Endothelial cell of umbilical vein (primary cell): ENCODE results near the gene PRKAG2. TPM values are rescaled to one million over a fixed set of nuclear protein-coding genes. Genes with fewer than 3 reads are reported as not detected.

Source experiments
- BruUV-seq: library from RNA; stranded (reverse); fragments of 400-500 nt; replicated peaks from 2 replicates; lab custom pipeline; 2021; lab: Mats Ljungman, UMichigan
- CTCF ChIA-PET: fragments of 300-600, 350-600 bp; sonication (Branson Sonifier 250); formaldehyde crosslinking; loops from one replicate; lab custom pipeline; 2021; ENCODE audit warnings: antibody characterized with exemption, inconsistent platforms; lab: Charles Lee
- POLR2A ChIA-PET: fragments of 300-600, 350-600 bp; sonication (Branson Sonifier 250); formaldehyde crosslinking; loops from one replicate; lab custom pipeline; 2021; ENCODE audit warnings: antibody characterized with exemption, inconsistent platforms; lab: Charles Lee
- DNase-seq: peaks from one replicate; pipeline ENCODE4 v3.0.0-alpha.2; 2011; ENCODE audit warnings: low read depth, low spot score
- FAIRE-seq: peaks from 2 replicates; lab custom pipeline; 2011; peaks lifted over from hg19 to GRCh38; lab: Jason Lieb, UNC
- H2AFZ ChIP-seq: 2 replicates; pipeline ENCODE4 v1.6.0; 2012; ENCODE audit warnings: low read depth, low read length, control low read depth, inconsistent platforms
- H3K27ac ChIP-seq: 2 replicates; pipeline ENCODE4 v1.5.1; 2011; ENCODE audit warnings: low read depth, mild to moderate bottlenecking, control low read depth, low read length, moderate library complexity; ENCODE audit not compliant: insufficient read depth
- H3K27me3 ChIP-seq, 2 experiments: 2 replicates each; pipeline versions ENCODE4 v1.6.0 to v1.6.1; 2011; ENCODE audit warnings: low read length in 2 of 2, mixed read lengths in 1 of 2; ENCODE audit not compliant: control insufficient read depth in 2 of 2, insufficient read depth in 2 of 2
- H3K36me3 ChIP-seq, 2 experiments: 2 replicates in 1 of 2; 3 replicates in 1 of 2; pipeline ENCODE4 v1.5.1; 2011; ENCODE audit warnings: low read length in 2 of 2, mild to moderate bottlenecking in 1 of 2, moderate library complexity in 1 of 2; ENCODE audit not compliant: control insufficient read depth in 2 of 2, insufficient read depth in 2 of 2; ENCODE audit errors: extremely low read depth in 1 of 2
- H3K4me1 ChIP-seq: 3 replicates; pipeline ENCODE4 v1.5.1; 2011; ENCODE audit warnings: mild to moderate bottlenecking, low read length; ENCODE audit not compliant: control insufficient read depth, insufficient read depth; ENCODE audit errors: extremely low read depth
- H3K4me2 ChIP-seq: 2 replicates; pipeline ENCODE4 v1.6.1; 2011; ENCODE audit warnings: low read length, control low read depth, mixed read lengths; ENCODE audit not compliant: insufficient read depth
- H3K4me3 ChIP-seq, 3 experiments: fragments of 200-600 bp in 1 of 3; sonication (generic), shearing (Covaris generic) in 1 of 3; replicated peaks in 1 of 3; 2 replicates each; pipeline ENCODE4 v1.5.1; 2011 to 2016; ENCODE audit warnings: control low read depth in 3 of 3, low read length in 3 of 3, mild to moderate bottlenecking in 2 of 3, inconsistent platforms in 1 of 3, low read depth in 1 of 3, moderate library complexity in 1 of 3; ENCODE audit not compliant: insufficient read depth in 1 of 3
- H3K79me2 ChIP-seq: 2 replicates; pipeline ENCODE4 v1.6.0; 2012; ENCODE audit warnings: low read length, inconsistent platforms; ENCODE audit not compliant: control insufficient read depth, insufficient read depth
- H3K9ac ChIP-seq: replicated peaks from 2 replicates; pipeline ENCODE3; 2011; ENCODE audit warnings: low read length, control low read depth; ENCODE audit not compliant: insufficient read depth; ENCODE audit errors: extremely low read depth
- H3K9me1 ChIP-seq: replicated peaks from 3 replicates; pipeline ENCODE4 v1.6.0; 2011; ENCODE audit warnings: mild to moderate bottlenecking, low read length; ENCODE audit not compliant: control insufficient read depth, insufficient read depth; ENCODE audit errors: extremely low read depth
- H3K9me3 ChIP-seq: replicated peaks from 2 replicates; pipeline ENCODE4 v1.5.1; 2012; ENCODE audit warnings: low read length, inconsistent platforms; ENCODE audit not compliant: control insufficient read depth, insufficient read depth
- H4K20me1 ChIP-seq: replicated peaks from 2 replicates; pipeline ENCODE3; 2011; ENCODE audit warnings: mild to moderate bottlenecking, low read length; ENCODE audit not compliant: control insufficient read depth, insufficient read depth; ENCODE audit errors: extremely low read depth
- CTCF ChIP-seq, 2 donors: IDR thresholded peaks; 1 replicate in 1 of 2; 2 replicates in 1 of 2; pipeline ENCODE4 v1.5.1; 2011; ENCODE audit warnings: low read length in 2 of 2, mild to moderate bottlenecking in 2 of 2, moderate library complexity in 2 of 2, control low read depth in 1 of 2, inconsistent platforms in 1 of 2, low read depth in 1 of 2; ENCODE audit not compliant: insufficient read depth in 1 of 2; ENCODE audit errors: extremely low read depth in 1 of 2
- EZH2 ChIP-seq: IDR thresholded peaks from 2 replicates; pipeline ENCODE4 v1.6.1; 2012; ENCODE audit warnings: borderline replicate concordance, low read depth, mild to moderate bottlenecking, moderate library complexity, low read length, inconsistent platforms; ENCODE audit not compliant: severe bottlenecking
- FOS ChIP-seq: IDR thresholded peaks from 2 replicates; pipeline ENCODE4 v1.6.1; 2011; ENCODE audit warnings: mild to moderate bottlenecking, low read length, moderate library complexity, borderline replicate concordance; ENCODE audit not compliant: insufficient read depth
- GATA2 ChIP-seq: IDR thresholded peaks from 2 replicates; pipeline ENCODE4 v1.7.0; 2011; ENCODE audit warnings: low read depth, mild to moderate bottlenecking, moderate library complexity, mixed read lengths, low read length; ENCODE audit not compliant: insufficient read length, insufficient read depth
- JUN ChIP-seq: IDR thresholded peaks from 2 replicates; pipeline ENCODE4 v1.6.1; 2011; ENCODE audit warnings: borderline replicate concordance, low read depth; ENCODE audit not compliant: insufficient read length, insufficient read depth
- MAX ChIP-seq: IDR thresholded peaks from 2 replicates; pipeline ENCODE4 v1.6.1; 2011; ENCODE audit not compliant: insufficient read depth, insufficient read length
- MYC ChIP-seq: IDR thresholded peaks from one replicate; pipeline ENCODE4 v1.6.1; 2011; ENCODE audit warnings: mild to moderate bottlenecking, low read depth, low read length
- POLR2A ChIP-seq: IDR thresholded peaks from 2 replicates; pipeline ENCODE4 v1.6.1; 2012; ENCODE audit warnings: low read depth, mild to moderate bottlenecking, control low read depth, low read length
- POLR2AphosphoS5 ChIP-seq: IDR thresholded peaks from 2 replicates; pipeline ENCODE4 v1.6.1; 2012; ENCODE audit warnings: low read depth, mild to moderate bottlenecking, control low read depth, low read length, moderate library complexity; ENCODE audit not compliant: insufficient read depth
- dilution Hi-C: fragments of 300-500 bp; cut with MboI; formaldehyde crosslinking; loops from one replicate; pipeline ENCODE4 v1.15.0; 2019; ENCODE audit warnings: low sequenced_read_pairs; ENCODE audit not compliant: extremely low pct_ligation_motif_present
- intact Hi-C: fragments of 100-400 bp; cut with micrococcal nuclease; formaldehyde crosslinking; loops from one replicate; pipeline ENCODE4 v1.10.0; 2022
- polyA plus RNA-seq, 4 experiments: library from polyadenylated mRNA; depleted of rRNA in 3 of 4; stranded (reverse) in 3 of 4; unstranded in 1 of 4; fragments of >200 nt; gene quantifications; 2 replicates each; pipeline versions ENCODE4 v1.2.1 to v1.2.3, GENCODE V29; 2011 to 2012; ENCODE audit warnings: missing spikeins in 1 of 4
- total RNA-seq: library from RNA; stranded (reverse); gene quantifications from 2 replicates; pipeline ENCODE4 v1.2.3, GENCODE V29; 2021

The PRKAG2 gene
- total and polyA plus RNA-seq, 2 donors (not counting 3 experiments of a cell fraction or from before 2014, with no cell fraction given) = 19.3 to 51.5 TPM

DNA sequence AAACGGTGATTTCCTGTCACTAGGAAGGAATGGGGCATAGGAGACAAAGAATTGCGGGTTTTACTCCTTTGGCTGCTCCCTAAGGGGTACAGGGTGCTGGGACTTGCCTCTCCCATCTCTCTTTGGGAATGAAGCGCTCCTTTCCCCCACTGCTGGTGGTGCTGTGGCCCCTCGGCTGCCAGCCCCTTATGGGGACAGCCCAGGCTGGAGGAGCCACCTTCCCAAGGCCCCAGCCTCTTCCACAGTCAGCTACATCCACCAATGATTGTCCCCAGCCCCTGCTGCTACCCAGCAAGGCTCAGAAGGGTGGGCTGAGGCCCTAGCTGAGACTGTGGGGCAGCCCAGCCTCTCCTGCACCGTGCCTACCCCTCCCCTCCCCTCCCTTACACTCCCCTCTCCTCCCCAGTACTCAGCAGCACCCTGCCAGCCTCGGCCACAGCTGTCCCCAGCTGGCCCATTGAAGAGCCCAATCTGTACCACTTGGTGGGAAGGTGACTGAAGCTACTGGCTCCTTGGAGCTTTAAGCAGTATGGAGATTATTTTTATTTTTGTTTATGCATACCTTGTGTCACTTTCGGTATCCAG lies 19.0 kb downstream of the PRKAG2 start:
- Histone ChIP-seq H4K20me1 (no peaks in the 10 kb centered on the region), H3K4me3 (no peak overlapping the region), H3K4me2 (no peak overlapping the region), H3K9ac (no peak overlapping the region), H3K36me3 (no peaks in the 10 kb centered on the region), H2AFZ (no peak overlapping the region), H3K9me1 (no peaks in the 10 kb centered on the region), H3K27ac (no peak overlapping the region), H3K79me2 (no peaks in the 10 kb centered on the region), H3K4me1 (no peaks in the 10 kb centered on the region), H3K9me3 (no peaks in the 10 kb centered on the region), H3K27me3 (no peaks in the 10 kb centered on the region)
- TF ChIP-seq JUN (no peak), POLR2AphosphoS5 (no peak), POLR2A (no peak), GATA2 (no peak), FOS (no peak), CTCF (IDR thresholded peaks at IDR 0.05; ENCODE audit: extremely low read depth in 1 of 2, insufficient read depth in 1 of 2, low read depth in 1 of 2, low read length in 2 of 2) (no peak), MAX (no peak), MYC (no peak), EZH2 (no peak)
- no peak for FAIRE-seq
- intact Hi-C loops (no loop called here), dilution Hi-C loops (no loop called here)
- no peak for DNase-seq
- CTCF ChIA-PET = no interaction called here
- no TSS peak for BruUV-seq
- POLR2A ChIA-PET = no interaction called here
